Muscle layer of colon (tissue), 2 donors: ENCODE data around the gene RNF130.

Experiments used
- H3K27ac ChIP-seq: one replicate; pipeline ENCODE4 v1.7.0; 2013; ENCODE audit warnings: low read depth, mild to moderate bottlenecking, low read length, moderate library complexity
- H3K27me3 ChIP-seq, 2 donors: one replicate each; pipeline ENCODE4 v1.7.0; 2013; ENCODE audit warnings: low read length in 2 of 2, mild to moderate bottlenecking in 2 of 2; ENCODE audit not compliant: insufficient read depth in 2 of 2, control insufficient read depth in 1 of 2
- H3K36me3 ChIP-seq: one replicate; pipeline ENCODE4 v1.7.0; 2013; ENCODE audit warnings: mild to moderate bottlenecking, low read length; ENCODE audit not compliant: insufficient read depth
- H3K4me1 ChIP-seq: one replicate; pipeline ENCODE4 v1.7.0; 2013; ENCODE audit warnings: mild to moderate bottlenecking, low read length; ENCODE audit not compliant: insufficient read depth
- H3K4me3 ChIP-seq, 2 donors: one replicate each; pipeline ENCODE4 v1.7.0; 2013; ENCODE audit warnings: low read length in 2 of 2, low read depth in 1 of 2, mild to moderate bottlenecking in 1 of 2, moderate library complexity in 1 of 2
- H3K9ac ChIP-seq: one replicate; pipeline ENCODE4 v1.7.0; 2013; ENCODE audit warnings: low read length
- H3K9me3 ChIP-seq: one replicate; pipeline ENCODE4 v1.7.0; 2013; ENCODE audit warnings: mild to moderate bottlenecking, low read length
- donor health status: abdominal sarcoma.
- donor health status: Adenocarcinoma of cecum.

Gene RNF130

DNA sequence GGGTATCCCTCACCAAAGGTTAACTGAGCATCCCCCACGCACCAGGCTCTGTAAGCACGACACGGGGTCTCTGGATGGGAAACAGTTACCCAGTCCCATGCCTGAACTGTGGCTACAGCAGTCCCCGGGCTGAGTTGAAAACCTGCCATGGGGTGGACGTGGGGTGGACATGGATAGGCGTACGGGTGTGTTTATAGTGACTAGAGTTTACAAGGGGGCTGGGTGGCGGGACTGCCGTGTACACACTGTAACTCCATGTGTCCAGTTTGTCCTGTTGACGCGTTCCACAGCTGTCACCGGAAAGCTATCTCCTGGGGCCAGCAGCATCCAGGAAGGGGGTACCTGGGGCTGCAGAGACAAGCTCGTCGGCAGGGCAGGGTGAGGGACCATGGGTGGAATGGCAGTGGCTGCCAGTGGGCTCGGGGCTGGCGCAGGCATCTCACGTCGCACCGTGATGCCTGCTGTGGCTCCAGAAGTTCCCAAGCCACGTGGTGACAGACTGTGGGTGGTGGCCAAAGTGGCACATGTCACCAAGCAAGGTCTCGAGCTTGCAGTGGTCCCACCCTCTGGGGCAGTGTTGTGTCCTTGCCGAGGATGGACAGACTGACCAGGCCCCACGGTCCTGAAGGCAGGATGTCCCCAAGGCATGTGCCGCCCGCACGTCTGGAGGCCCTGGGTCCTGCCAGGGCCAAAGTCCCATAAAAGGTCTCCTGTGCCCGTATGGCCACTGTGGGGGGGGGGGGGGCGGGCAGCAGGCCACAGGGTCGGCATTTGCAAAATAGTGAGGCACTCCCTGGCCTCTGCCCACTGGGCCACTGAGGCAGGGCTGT is 29.3 kb upstream of the RNF130 start:
- H3K4me1 ChIP-seq: no peaks in the 10 kb centered on the region
- no peaks in the 10 kb centered on the region for H3K36me3 ChIP-seq
- H3K9ac ChIP-seq: no peak overlapping the region
- H3K9me3 ChIP-seq: no peaks in the 10 kb centered on the region
- no peaks in the 10 kb centered on the region for H3K27me3 ChIP-seq
- H3K27ac ChIP-seq: no peak overlapping the region
- no peak overlapping the region for H3K4me3 ChIP-seq

DNA sequence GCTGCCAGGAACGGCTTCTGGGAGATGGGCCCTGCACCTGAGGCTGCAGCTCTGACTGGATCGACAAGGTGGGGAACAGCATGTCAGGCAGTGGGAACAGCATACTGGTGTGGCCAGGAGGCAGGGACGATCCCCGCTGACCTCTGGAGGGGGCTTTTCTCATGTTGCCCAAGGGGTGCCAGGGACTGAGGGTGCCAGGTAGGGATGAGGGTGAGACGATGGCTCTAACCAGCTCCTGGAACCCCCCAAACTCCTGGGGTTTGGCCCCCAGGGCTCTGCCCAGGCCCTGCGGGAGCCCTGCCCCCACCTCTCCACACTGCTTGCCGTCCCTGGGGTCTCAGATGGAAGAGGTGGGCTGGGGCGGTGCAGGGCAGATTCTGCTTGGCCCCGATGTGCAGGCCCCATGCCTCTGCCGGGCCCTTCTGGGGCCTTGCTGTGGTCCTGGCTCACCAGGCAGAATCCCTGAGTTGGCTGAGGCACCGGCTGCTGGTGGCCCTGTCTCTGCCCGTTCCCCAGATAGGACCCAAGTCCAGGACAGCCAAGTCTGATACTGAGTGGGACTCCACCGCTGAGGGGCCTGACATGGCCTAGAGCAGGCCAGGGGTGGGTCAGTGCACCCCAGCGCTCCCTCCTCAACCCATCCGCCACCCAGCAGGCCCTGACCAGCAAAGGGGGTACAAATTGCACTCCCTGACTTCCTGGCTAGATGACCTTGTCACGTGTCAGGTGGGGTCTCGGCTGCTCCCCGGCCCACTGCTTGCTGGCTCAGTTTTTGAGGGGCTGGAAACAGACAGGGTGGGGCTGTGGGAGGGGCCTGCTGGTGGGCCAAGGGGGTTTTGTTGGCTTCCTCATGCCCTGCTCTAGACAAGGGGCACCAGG is 28.4 kb upstream of the RNF130 start:
- no peaks in the 10 kb centered on the region for H3K9me3 ChIP-seq
- H3K4me3 ChIP-seq: no peak overlapping the region
- no peak overlapping the region for H3K27ac ChIP-seq
- H3K36me3 ChIP-seq: no peaks in the 10 kb centered on the region
- H3K4me1 ChIP-seq: no peaks in the 10 kb centered on the region
- H3K9ac ChIP-seq: no peak overlapping the region
- no peaks in the 10 kb centered on the region for H3K27me3 ChIP-seq

DNA sequence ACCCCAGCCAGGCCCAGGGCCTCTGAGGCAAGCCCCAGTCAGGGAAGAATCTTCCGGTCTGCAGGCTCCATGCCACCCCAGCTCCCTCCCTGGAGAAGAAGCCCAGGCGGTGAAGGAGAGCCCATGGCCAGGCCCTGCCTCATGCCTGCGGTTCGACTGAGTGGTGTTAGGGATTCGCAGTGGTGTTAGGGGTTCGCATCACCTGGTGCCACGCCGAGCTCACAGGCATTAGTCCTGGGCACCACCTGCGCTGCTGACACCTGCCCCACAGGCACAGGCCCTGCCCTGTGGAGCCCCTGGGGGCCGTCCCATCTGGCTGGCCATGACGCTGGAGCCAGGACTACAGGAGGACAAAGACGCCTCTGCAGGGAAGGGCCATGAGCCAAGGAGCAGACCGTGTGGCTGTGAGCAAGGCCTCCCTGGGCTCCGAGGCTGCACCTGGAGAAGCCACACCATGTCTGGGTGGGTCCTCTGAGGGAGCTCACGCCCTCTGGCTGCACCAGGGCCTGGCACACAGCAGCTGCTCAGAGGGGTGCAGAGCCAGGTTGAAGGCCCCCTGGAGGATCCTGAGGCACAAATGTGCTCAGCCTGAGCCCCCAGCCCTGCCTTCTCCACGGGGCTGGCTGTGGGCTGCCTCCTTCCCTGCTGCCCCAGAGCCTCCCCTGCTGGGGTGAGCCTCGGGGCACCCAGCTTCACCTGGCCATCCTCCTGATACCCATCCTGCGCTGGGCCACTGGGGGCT is 27.6 kb upstream of the RNF130 start:
- Histone ChIP-seq H3K36me3 (no peaks in the 10 kb centered on the region), H3K4me3 (no peak overlapping the region), H3K9me3 (no peaks in the 10 kb centered on the region), H3K27me3 (no peaks in the 10 kb centered on the region), H3K27ac (no peak overlapping the region), H3K4me1 (no peaks in the 10 kb centered on the region), H3K9ac (no peak overlapping the region)

DNA sequence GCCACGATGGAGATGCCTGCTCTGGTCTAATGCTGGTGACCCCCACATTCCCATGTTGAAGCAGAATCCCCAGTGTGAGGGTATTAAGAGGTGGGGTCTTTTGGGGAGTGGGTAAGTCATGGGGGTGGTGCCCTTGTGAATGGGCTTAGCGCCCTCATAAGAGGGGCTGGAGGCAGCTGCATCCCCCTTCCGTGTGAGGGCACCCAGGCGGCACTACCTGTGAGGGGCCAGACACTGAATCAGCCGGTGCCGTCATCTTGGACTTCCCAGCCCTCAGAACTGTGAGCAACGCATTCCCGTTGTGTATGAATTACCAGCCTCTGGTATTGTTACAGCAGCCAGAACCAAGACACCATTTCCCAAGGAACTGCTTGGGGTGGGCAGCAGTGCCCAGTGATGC is 27.0 kb upstream of the RNF130 start:
- no peak overlapping the region for H3K27ac ChIP-seq
- no peak overlapping the region for H3K4me3 ChIP-seq
- no peak overlapping the region for H3K9ac ChIP-seq
- no peaks in the 10 kb centered on the region for H3K36me3 ChIP-seq
- no peaks in the 10 kb centered on the region for H3K9me3 ChIP-seq
- no peaks in the 10 kb centered on the region for H3K4me1 ChIP-seq
- no peaks in the 10 kb centered on the region for H3K27me3 ChIP-seq

DNA sequence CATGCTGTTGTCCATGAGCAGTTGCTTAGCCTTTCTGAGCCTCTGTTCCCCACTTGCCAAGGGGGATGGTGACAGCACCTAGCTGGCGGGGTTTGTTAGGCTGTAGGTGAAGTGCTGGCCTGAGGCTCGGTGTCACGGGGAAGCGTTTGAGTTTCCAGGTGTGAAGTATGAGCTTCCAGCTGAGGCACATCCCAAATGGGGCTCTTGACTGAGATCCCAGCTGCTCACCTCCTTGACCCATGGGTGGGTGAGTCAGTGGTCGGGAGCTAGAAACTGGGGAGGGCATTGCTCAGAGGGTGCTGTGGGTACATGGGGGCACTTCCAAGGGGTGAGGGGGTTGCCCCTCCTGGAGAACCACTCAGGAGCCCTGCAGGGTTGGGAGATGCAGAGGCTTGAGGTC is 26.4 kb upstream of the RNF130 start:
- H3K9ac ChIP-seq: no peak overlapping the region
- no peaks in the 10 kb centered on the region for H3K9me3 ChIP-seq
- no peaks in the 10 kb centered on the region for H3K27me3 ChIP-seq
- no peaks in the 10 kb centered on the region for H3K4me1 ChIP-seq
- H3K27ac ChIP-seq: no peak overlapping the region
- no peak overlapping the region for H3K4me3 ChIP-seq
- no peaks in the 10 kb centered on the region for H3K36me3 ChIP-seq

DNA sequence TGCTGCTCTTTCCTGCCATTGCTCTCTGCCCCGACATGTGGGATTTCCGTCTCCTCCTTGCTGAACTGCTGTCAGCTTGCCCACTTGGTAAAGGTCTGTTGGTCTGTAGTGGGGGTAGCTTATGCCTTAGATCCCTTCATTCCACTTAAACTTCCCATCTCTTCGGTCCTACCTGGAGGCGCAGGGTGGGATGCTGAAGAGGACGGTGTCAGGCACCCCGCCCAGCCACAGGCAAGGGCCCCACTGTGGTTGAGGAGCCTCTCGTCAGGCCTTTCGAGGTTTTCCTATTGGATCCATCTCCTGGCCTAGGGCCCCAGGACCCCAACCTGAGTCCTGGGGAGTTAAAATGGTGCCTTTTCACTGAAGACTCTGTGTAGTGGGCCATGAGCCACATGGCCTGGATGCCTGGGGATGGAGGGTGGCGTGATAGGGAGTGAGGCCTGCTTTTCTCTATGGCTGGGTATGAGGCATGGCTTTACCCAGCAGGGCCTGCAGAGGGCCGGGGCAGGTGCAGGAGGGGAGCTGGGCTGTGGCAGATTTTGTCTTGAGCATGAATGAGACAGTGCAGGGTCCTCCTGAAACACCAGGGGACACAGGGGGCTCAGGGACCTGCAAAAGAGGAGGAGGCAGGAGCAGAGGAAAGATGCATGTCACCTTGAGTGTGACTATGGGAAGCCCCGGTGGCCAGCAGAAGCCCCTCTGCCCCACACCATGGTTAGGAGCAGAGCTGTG is 25.8 kb upstream of the RNF130 start:
- Histone ChIP-seq H3K9ac (no peak overlapping the region), H3K9me3 (no peaks in the 10 kb centered on the region), H3K4me3 (no peak overlapping the region), H3K4me1 (no peaks in the 10 kb centered on the region), H3K27me3 (no peaks in the 10 kb centered on the region), H3K27ac (no peak overlapping the region), H3K36me3 (no peaks in the 10 kb centered on the region)

DNA sequence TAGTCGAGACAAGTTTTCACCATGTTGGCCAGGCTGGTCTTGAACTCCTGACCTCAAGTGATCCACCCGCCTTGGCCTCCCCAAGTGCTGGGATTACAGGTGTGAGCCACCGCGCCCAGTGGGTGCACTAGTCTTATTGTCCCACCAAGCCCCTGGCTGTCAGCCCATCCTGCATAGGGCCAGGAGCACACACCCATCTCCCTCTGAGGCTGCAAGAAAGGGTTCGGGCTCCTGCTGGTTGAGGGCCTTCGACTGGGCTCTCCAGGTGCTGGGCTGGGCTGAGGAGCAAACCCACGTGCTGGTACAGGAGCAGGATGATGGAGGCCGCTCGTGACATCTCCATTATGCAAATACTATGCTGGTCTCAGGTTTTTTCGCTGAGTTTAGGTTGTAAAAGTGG is 25.1 kb upstream of the RNF130 start:
- H3K27ac ChIP-seq: no peak overlapping the region
- no peaks in the 10 kb centered on the region for H3K4me1 ChIP-seq
- H3K27me3 ChIP-seq: no peaks in the 10 kb centered on the region
- H3K4me3 ChIP-seq: no peak overlapping the region
- H3K9me3 ChIP-seq: no peaks in the 10 kb centered on the region
- H3K9ac ChIP-seq: no peak overlapping the region
- H3K36me3 ChIP-seq: no peaks in the 10 kb centered on the region

DNA sequence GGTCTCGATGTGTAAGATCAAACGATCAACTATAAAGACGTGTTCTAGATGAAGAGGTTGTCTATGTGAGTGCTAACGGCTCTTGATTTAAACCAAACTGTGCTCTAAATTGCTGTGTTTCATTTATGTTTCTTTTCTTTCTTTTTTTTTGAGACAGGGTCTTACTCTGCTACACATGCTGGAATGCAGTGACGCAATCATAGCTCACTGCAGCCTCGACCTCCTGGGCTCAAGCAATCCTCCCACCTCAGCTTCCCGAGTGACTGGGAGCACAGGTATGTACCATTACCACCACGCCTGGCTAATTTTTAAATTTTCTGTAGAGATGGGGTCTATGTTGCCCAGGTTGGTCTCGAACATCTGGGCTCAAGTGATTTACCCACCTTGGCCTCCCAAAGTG is 24.0 kb upstream of the RNF130 start:
- Histone ChIP-seq H3K9ac (no peak overlapping the region), H3K4me3 (no peak overlapping the region), H3K27ac (no peak overlapping the region), H3K36me3 (no peaks in the 10 kb centered on the region), H3K27me3 (no peaks in the 10 kb centered on the region), H3K4me1 (peaks cover 6% of the 10 kb centered on the region), H3K9me3 (no peaks in the 10 kb centered on the region)

DNA sequence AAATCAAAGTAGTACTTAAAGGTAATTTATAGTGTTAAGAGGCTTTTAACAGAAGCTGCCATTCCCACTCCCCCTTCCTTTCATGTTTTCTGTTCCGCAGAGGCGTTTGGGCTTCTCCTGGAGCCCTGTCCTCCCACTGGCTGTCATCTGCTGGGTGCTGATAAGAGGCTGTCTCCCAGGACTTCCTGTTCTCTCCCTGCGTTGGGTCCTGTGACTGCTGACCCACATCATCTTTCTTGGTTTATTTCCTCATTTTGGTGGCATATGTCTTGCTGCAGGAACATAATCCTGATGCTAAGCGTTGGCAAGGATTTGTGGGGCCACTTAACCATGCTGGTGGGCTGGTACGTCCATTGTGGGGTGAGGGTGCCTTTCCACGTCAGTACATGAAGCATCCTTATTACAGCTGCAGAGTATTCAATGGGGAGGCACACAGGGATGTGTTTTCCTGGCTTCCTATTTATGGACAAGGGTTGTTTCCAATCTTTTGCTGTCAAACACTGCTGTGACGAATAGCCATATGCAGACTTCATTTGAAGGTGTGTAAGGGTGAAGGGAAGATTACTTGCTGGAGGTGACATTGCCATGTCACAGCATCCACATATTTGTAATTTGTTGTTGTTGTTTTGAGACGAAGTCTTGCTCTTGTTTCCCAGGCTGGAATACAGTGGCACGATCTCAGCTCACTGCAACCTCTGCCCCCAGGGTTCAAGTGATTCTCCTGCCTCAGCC is 22.3 kb upstream of the RNF130 start:
- H3K4me1 ChIP-seq: peaks cover 6% of the 10 kb centered on the region
- H3K9me3 ChIP-seq: no peaks in the 10 kb centered on the region
- H3K9ac ChIP-seq: no peak overlapping the region
- no peak overlapping the region for H3K4me3 ChIP-seq
- no peaks in the 10 kb centered on the region for H3K36me3 ChIP-seq
- H3K27me3 ChIP-seq: no peaks in the 10 kb centered on the region
- H3K27ac ChIP-seq: no peak overlapping the region

DNA sequence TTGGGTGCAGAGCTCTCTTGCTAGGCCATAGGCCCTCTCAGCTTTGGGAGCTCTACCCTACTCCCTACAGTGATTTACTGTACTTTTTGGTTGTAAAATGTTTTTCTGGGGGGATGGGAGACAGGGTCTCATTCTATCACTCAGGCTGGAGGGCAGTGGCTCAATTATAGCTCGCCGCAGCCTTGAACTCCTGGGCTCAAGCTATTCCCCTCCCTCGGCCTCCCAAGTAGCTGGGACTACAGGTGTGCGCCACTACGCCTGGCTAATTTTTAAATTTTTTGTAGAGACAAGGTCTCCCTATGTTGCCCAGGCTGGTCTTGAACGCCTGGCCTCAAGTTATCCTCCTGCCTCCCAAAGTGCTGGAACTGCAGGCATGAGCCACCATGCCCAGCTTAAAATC is 21.7 kb upstream of the RNF130 start:
- no peaks in the 10 kb centered on the region for H3K27me3 ChIP-seq
- no peaks in the 10 kb centered on the region for H3K36me3 ChIP-seq
- peaks cover 6% of the 10 kb centered on the region for H3K4me1 ChIP-seq
- H3K9me3 ChIP-seq: no peaks in the 10 kb centered on the region
- H3K9ac ChIP-seq: no peak overlapping the region
- no peak overlapping the region for H3K4me3 ChIP-seq
- H3K27ac ChIP-seq: no peak overlapping the region
